ENCODE data around the gene PAK1.
"Not testable (repeated sequence)": the region's sequence is repeated elsewhere in the genome, so short reads cannot be mapped to it uniquely, and the experiment has no call there.

The PAK1 gene

GRCh38 chr11:77473801-77474683 lies at the start of gene PAK1:
Gene PAK1, minus strand, starts transcription at chr11:77474094. Its CDS starts 81,574 bp downstream, at chr11:77392520.
- DNase-seq = peak; percentile 87 to 89

- no peak for DNase-seq
Measured at GRCh38 chr11:77522215-77522614, 48.3 kb upstream of the PAK1 start.

- no peak for DNase-seq
Measured at GRCh38 chr11:77519847-77520246, 46.0 kb upstream of the PAK1 start.

GRCh38 chr11:77518471-77518870 lies 44.6 kb upstream of the PAK1 start:
- no peak for DNase-seq

- no peak for DNase-seq
Measured at GRCh38 chr11:77517753-77518152, 43.9 kb upstream of the PAK1 start.

- DNase-seq = no peak
Measured at GRCh38 chr11:77517226-77517625, 43.3 kb upstream of the PAK1 start.

GRCh38 chr11:77515483-77515882 lies 41.6 kb upstream of the PAK1 start:
- no peak for DNase-seq

- DNase-seq = no peak
Measured at GRCh38 chr11:77515063-77515462, 41.2 kb upstream of the PAK1 start.

GRCh38 chr11:77512092-77512491 lies 38.2 kb upstream of the PAK1 start:
- DNase-seq = no peak

- DNase-seq = no peak
Measured at GRCh38 chr11:77510851-77511250, 37.0 kb upstream of the PAK1 start.

- DNase-seq = no peak
Measured at GRCh38 chr11:77510095-77510494, 36.2 kb upstream of the PAK1 start.

- DNase-seq = no peak
Measured at GRCh38 chr11:77508019-77508418, 34.1 kb upstream of the PAK1 start.

- no peak for DNase-seq
Measured at GRCh38 chr11:77506857-77507256, 33.0 kb upstream of the PAK1 start.

GRCh38 chr11:77505956-77506355 lies 32.1 kb upstream of the PAK1 start:
- no peak for DNase-seq

GRCh38 chr11:77503006-77503405 lies 29.1 kb upstream of the PAK1 start:
- no peak for DNase-seq

GRCh38 chr11:77502346-77502905 lies 28.5 kb upstream of the PAK1 start:
- no peak for DNase-seq

- no peak for DNase-seq
Measured at GRCh38 chr11:77501758-77502157, 27.9 kb upstream of the PAK1 start.

- no peak for DNase-seq
Measured at GRCh38 chr11:77497368-77497767, 23.5 kb upstream of the PAK1 start.

- no peak for DNase-seq
Measured at GRCh38 chr11:77495526-77495925, 21.6 kb upstream of the PAK1 start.

- not testable (repeated sequence) for DNase-seq
Measured at GRCh38 chr11:77490035-77490434, 16.1 kb upstream of the PAK1 start.

GRCh38 chr11:77487790-77488189 lies 13.9 kb upstream of the PAK1 start:
- no peak for DNase-seq

- DNase-seq = no peak
Measured at GRCh38 chr11:77479746-77480352, 6.0 kb upstream of the PAK1 start.

- no peak for DNase-seq
Measured at GRCh38 chr11:77475206-77475605, 1.3 kb upstream of the PAK1 start.

- no peak for DNase-seq
Measured at GRCh38 chr11:77474684-77475060, 778 bp upstream of the PAK1 start.
